CD14-positive monocyte (primary cell): ENCODE results near the gene RAB22A. TPM values are rescaled to one million over a fixed set of nuclear protein-coding genes. Genes with fewer than 3 reads are reported as not detected.

ENCODE experiments used
- DNase-seq, 3 donors: peaks; one replicate each; pipeline ENCODE4 v3.0.0-alpha.2; 2011 to 2022
- H2AFZ ChIP-seq: 2 replicates; pipeline ENCODE4 v1.6.0; 2012; ENCODE audit warnings: mild to moderate bottlenecking, low read depth, low read length, inconsistent platforms; ENCODE audit not compliant: insufficient read depth, poor library complexity, severe bottlenecking
- H3K27ac ChIP-seq, 2 donors: 1 replicate in 1 of 2; 2 replicates in 1 of 2; pipeline ENCODE4 v1.5.1; 2012 to 2013; ENCODE audit warnings: low read length in 2 of 2, control low read depth in 1 of 2, inconsistent platforms in 1 of 2, low read depth in 1 of 2, mild to moderate bottlenecking in 1 of 2
- H3K27me3 ChIP-seq, 2 donors: one replicate each; pipeline versions ENCODE4 v1.6.0 to v1.6.1; 2011 to 2013; ENCODE audit warnings: low read length in 2 of 2; ENCODE audit not compliant: control insufficient read depth in 2 of 2, insufficient read depth in 2 of 2
- H3K36me3 ChIP-seq, 2 donors: replicated peaks in 1 of 2; 1 replicate in 1 of 2; 2 replicates in 1 of 2; pipeline versions ENCODE4 v1.5.1 to v1.6.1; 2012 to 2013; ENCODE audit warnings: low read length in 2 of 2, control low read depth in 1 of 2, inconsistent platforms in 1 of 2, mild to moderate bottlenecking in 1 of 2; ENCODE audit not compliant: insufficient read depth in 2 of 2, control insufficient read depth in 1 of 2
- H3K4me1 ChIP-seq, 2 donors: 1 replicate in 1 of 2; 2 replicates in 1 of 2; pipeline versions ENCODE4 v1.5.1 to v1.6.1; 2012 to 2013; ENCODE audit warnings: low read length in 2 of 2, control low read depth in 1 of 2, inconsistent platforms in 1 of 2, mild to moderate bottlenecking in 1 of 2, moderate library complexity in 1 of 2; ENCODE audit not compliant: insufficient read depth in 2 of 2, control insufficient read depth in 1 of 2
- H3K4me2 ChIP-seq: replicated peaks from 2 replicates; pipeline ENCODE3; 2012; ENCODE audit warnings: low read length, moderate library complexity, mild to moderate bottlenecking; ENCODE audit not compliant: poor library complexity, severe bottlenecking; ENCODE audit errors: extremely low read depth
- H3K4me3 ChIP-seq, 3 experiments: fragments of 200-600 bp in 1 of 3; sonication (generic) in 1 of 3; replicated peaks in 1 of 3; 1 replicate in 2 of 3; 2 replicates in 1 of 3; pipeline ENCODE4 v1.5.1; 2011 to 2013; ENCODE audit warnings: low read length in 3 of 3, mild to moderate bottlenecking in 3 of 3, control low read depth in 2 of 3, low read depth in 2 of 3, inconsistent platforms in 1 of 3, moderate library complexity in 1 of 3
- H3K79me2 ChIP-seq: 2 replicates; pipeline ENCODE4 v1.6.0; 2012; ENCODE audit warnings: mild to moderate bottlenecking, control low read depth, inconsistent platforms, low read length, moderate library complexity; ENCODE audit not compliant: insufficient read depth
- H3K9ac ChIP-seq: 2 replicates; pipeline ENCODE4 v1.6.0; 2017; ENCODE audit warnings: low read length, mild to moderate bottlenecking; ENCODE audit not compliant: insufficient read depth, poor library complexity, severe bottlenecking
- H3K9me3 ChIP-seq, 2 donors: replicated peaks in 1 of 2; 1 replicate in 1 of 2; 2 replicates in 1 of 2; pipeline versions ENCODE4 v1.5.1 to v1.6.1; 2012 to 2013; ENCODE audit warnings: low read length in 2 of 2, control low read depth in 1 of 2; ENCODE audit not compliant: control insufficient read depth in 1 of 2, insufficient read depth in 1 of 2
- H4K20me1 ChIP-seq: 2 replicates; pipeline ENCODE4 v1.6.0; 2012; ENCODE audit warnings: mild to moderate bottlenecking, low read length, control low read depth, moderate library complexity; ENCODE audit not compliant: insufficient read depth
- H3K27ac Mint-ChIP-seq, 7 donors: one replicate each; pipeline ENCODE4 v1.8.0; 2020; ENCODE audit warnings: mild to moderate bottlenecking in 7 of 7, mixed read lengths in 7 of 7, moderate library complexity in 6 of 7, inconsistent platforms in 2 of 7
- H3K27me3 Mint-ChIP-seq, 3 donors: one replicate each; pipeline ENCODE4 v1.8.0; 2021 to 2022; ENCODE audit warnings: low read depth in 3 of 3, mild to moderate bottlenecking in 3 of 3, mixed read lengths in 3 of 3, moderate library complexity in 3 of 3, inconsistent platforms in 1 of 3
- H3K36me3 Mint-ChIP-seq, 2 donors: one replicate each; pipeline ENCODE4 v1.8.0; 2020; ENCODE audit warnings: mixed read lengths in 2 of 2, inconsistent platforms in 1 of 2, mild to moderate bottlenecking in 1 of 2
- H3K4me1 Mint-ChIP-seq: one replicate; pipeline ENCODE4 v1.8.0; 2020; ENCODE audit warnings: mild to moderate bottlenecking, mixed read lengths
- H3K4me3 Mint-ChIP-seq, 2 donors: one replicate each; pipeline ENCODE4 v1.8.0; 2020; ENCODE audit warnings: mild to moderate bottlenecking in 2 of 2, mixed read lengths in 2 of 2, moderate library complexity in 1 of 2
- H3K9me3 Mint-ChIP-seq, 7 donors: one replicate each; pipeline ENCODE4 v1.8.0; 2020 to 2022; ENCODE audit warnings: mixed read lengths in 7 of 7, mild to moderate bottlenecking in 6 of 7, moderate library complexity in 6 of 7, inconsistent platforms in 2 of 7
- CTCF ChIP-seq: fragments of 200-600 bp; IDR thresholded peaks from one replicate; pipeline ENCODE4 v1.8.0; 2022; ENCODE audit warnings: antibody characterized with exemption, mild to moderate bottlenecking
- WGBS: methylation state at CpG from one replicate; pipeline ENCODE4 v1.1.5; 2013; ENCODE audit warnings: missing lambda C conversion rate; ENCODE audit not compliant: insufficient coverage; 5-methylcytosine and 5-hydroxymethylcytosine counted together
- intact Hi-C, 2 donors: fragments of 100-400 bp; cut with micrococcal nuclease; formaldehyde crosslinking; loops; one replicate each; pipeline versions ENCODE4 v1.15.0 to v1.15.1; 2023
- polyA plus RNA-seq, 3 donors: library from polyadenylated mRNA; depleted of rRNA in 1 of 3; unstranded in 2 of 3; stranded (reverse) in 1 of 3; fragments of 300-500 nt in 2 of 3; fragments of >200 nt in 1 of 3; fragmentation: Illumina TruSeq in 2 of 3; gene quantifications; 1 replicate in 2 of 3; 2 replicates in 1 of 3; pipeline ENCODE4 v1.2.3, GENCODE V29; 2012 to 2021

Gene RAB22A
- polyA plus RNA-seq, 3 donors = 5.8 to 10.6 (median 9.8) TPM

DNA sequence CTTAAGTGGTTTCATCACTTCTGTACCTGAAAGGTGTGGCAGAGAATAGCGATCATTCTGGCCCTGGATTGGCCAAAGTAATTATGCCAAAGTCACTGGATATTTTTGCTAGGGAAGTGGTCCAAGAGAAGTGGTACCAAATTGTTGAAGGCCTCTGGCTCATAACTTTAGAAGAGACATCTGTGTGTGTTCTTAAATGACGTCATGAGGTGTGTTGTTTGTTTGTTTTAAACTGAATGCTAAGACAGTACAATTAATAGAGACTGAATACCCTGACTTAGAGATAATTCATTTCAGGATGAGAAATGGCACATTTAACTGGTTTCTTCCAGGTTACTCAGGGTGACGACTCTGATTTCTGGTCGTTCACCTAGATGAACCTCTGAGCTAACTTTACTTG is 82.8 kb downstream of the RAB22A start:
- TF ChIP-seq CTCF = no peak
- Histone ChIP-seq H3K27ac (peak overlapping the region in 1 of 2 donors; percentile 99), H4K20me1 (peaks cover 48% of the 10 kb centered on the region), H3K27me3 (no peaks in the 10 kb centered on the region), H2AFZ (no peak overlapping the region), H3K4me3 (no peak overlapping the region), H3K79me2 (peaks cover 82% of the 10 kb centered on the region), H3K9ac (no peak overlapping the region), H3K4me1 (peaks cover 18 to 28% of the 10 kb centered on the region in 2 donors), H3K9me3 (no peaks in the 10 kb centered on the region), H3K4me2 (no peak overlapping the region), H3K36me3 (peaks cover 0 to 20% of the 10 kb centered on the region in 2 donors)
- peaks cover 0 to 1% (median 0%) of the 10 kb centered on the region in 7 donors for H3K9me3 Mint-ChIP-seq
- WGBS = 90% methylated on average over 2 of the region's 4 CpGs
- H3K27ac Mint-ChIP-seq = peak overlapping the region in 2 of 7 donors; percentile 13 to 94
- no peak for DNase-seq
- H3K4me3 Mint-ChIP-seq = no peak overlapping the region
- intact Hi-C loops = loop anchor here in 1 of 2 donors (5.0 kb wide), 1 partner anchor 85 kb away; the partner anchor contains the start of gene RAB22A
- peaks cover 13 to 28% of the 10 kb centered on the region in 2 donors for H3K36me3 Mint-ChIP-seq
- peaks cover 41% of the 10 kb centered on the region for H3K4me1 Mint-ChIP-seq
- peaks cover 0 to 2% (median 0%) of the 10 kb centered on the region in 3 donors for H3K27me3 Mint-ChIP-seq

GRCh38 chr20:58393299-58393698 is 83.8 kb downstream of the RAB22A start:
- no CpG with 5 or more reads among the region's 3 CpGs for whole genome bisulfite sequencing
- Histone ChIP-seq H3K27me3 (no peaks in the 10 kb centered on the region), H3K36me3 (peaks cover 0 to 20% of the 10 kb centered on the region in 2 donors), H2AFZ (no peak overlapping the region), H3K9ac (no peak overlapping the region), H3K4me2 (no peak overlapping the region), H3K27ac (peak overlapping the region in 1 of 2 donors; percentile 99), H3K79me2 (peaks cover 92% of the 10 kb centered on the region), H4K20me1 (peaks cover 58% of the 10 kb centered on the region), H3K4me3 (no peak overlapping the region), H3K9me3 (no peaks in the 10 kb centered on the region), H3K4me1 (peaks cover 18 to 28% of the 10 kb centered on the region in 2 donors)
- no peak for DNase-seq
- intact Hi-C loops = loop anchor here in 1 of 2 donors (5.0 kb wide), 1 partner anchor 86 kb away; the partner anchor contains the start of gene RAB22A
- peak overlapping the region in 5 of 7 donors; percentile 6 to 48 (median 38) for H3K27ac Mint-ChIP-seq
- no peaks in the 10 kb centered on the region for H3K9me3 Mint-ChIP-seq
- H3K4me3 Mint-ChIP-seq = no peak overlapping the region
- peaks cover 13 to 30% of the 10 kb centered on the region in 2 donors for H3K36me3 Mint-ChIP-seq
- no peak for TF ChIP-seq CTCF
- peaks cover 41% of the 10 kb centered on the region for H3K4me1 Mint-ChIP-seq
- H3K27me3 Mint-ChIP-seq = no peaks in the 10 kb centered on the region
